Panc1 (cell line): Measurements from ENCODE around the gene SMG6. TPM values are rescaled to one million over a fixed set of nuclear protein-coding genes. Genes with fewer than 3 reads are reported as not detected.

ENCODE experiments used
- ATAC-seq: fragments of 200-7000 bp; cut with Tn5 transposase; 2 replicates; pipeline ENCODE4 v1.9.1; 2020; ENCODE audit warnings: mild to moderate bottlenecking, moderate library complexity
- BruUV-seq: library from RNA; stranded (reverse); fragments of 400-500 nt; replicated peaks from 2 replicates; lab custom pipeline; 2021; lab: Mats Ljungman, UMichigan
- CTCF ChIA-PET: fragments of 300-600 bp; sonication (Branson Sonifier 250); formaldehyde crosslinking; loops from one replicate; lab custom pipeline; 2022; ENCODE audit warnings: antibody characterized with exemption; lab: Charles Lee
- POLR2A ChIA-PET: fragments of 300-600 bp; sonication (Branson Sonifier 250); formaldehyde crosslinking; loops from one replicate; lab custom pipeline; 2022; ENCODE audit warnings: antibody characterized with exemption; lab: Charles Lee
- DNase-seq: peaks from one replicate; pipeline ENCODE4 v3.0.0-alpha.2; 2010; ENCODE audit warnings: low read depth, low spot score
- H3K27ac ChIP-seq: 2 replicates; pipeline ENCODE4 v1.5.1; 2011; ENCODE audit warnings: mild to moderate bottlenecking, low read length, inconsistent platforms
- H3K27me3 ChIP-seq: fragments of 200-500 bp; sonication (Bioruptor generic); 2 replicates; pipeline ENCODE4 v1.6.0; 2014; ENCODE audit warnings: low read length, inconsistent platforms; ENCODE audit not compliant: control insufficient read depth, insufficient read depth
- H3K36me3 ChIP-seq: fragments of 200-500 bp; sonication (Bioruptor generic); 2 replicates; pipeline ENCODE4 v1.5.1; 2014; ENCODE audit warnings: inconsistent platforms, mild to moderate bottlenecking, low read length, moderate library complexity; ENCODE audit not compliant: control insufficient read depth, insufficient read depth
- H3K4me1 ChIP-seq: 2 replicates; pipeline ENCODE4 v1.5.1; 2011; ENCODE audit warnings: inconsistent platforms, mild to moderate bottlenecking, low read length, moderate library complexity; ENCODE audit not compliant: control insufficient read depth, insufficient read depth
- H3K4me3 ChIP-seq, 2 experiments: 2 replicates each; pipeline ENCODE4 v1.5.1; 2011 to 2012; ENCODE audit warnings: low read depth in 2 of 2, low read length in 2 of 2, mild to moderate bottlenecking in 2 of 2, inconsistent platforms in 1 of 2, moderate library complexity in 1 of 2
- H3K9me3 ChIP-seq: fragments of 200-500 bp; sonication (Bioruptor generic); 2 replicates; pipeline ENCODE4 v1.5.1; 2014; ENCODE audit warnings: low read depth, mild to moderate bottlenecking, inconsistent platforms, low read length, moderate library complexity; ENCODE audit not compliant: control insufficient read depth, insufficient read depth
- CTCF ChIP-seq: fragments of 450-650 bp; IDR thresholded peaks from 2 replicates; pipeline ENCODE4 v1.5.1; 2017; ENCODE audit warnings: mild to moderate bottlenecking
- POLR2AphosphoS5 ChIP-seq: IDR thresholded peaks from 2 replicates; pipeline ENCODE4 v1.6.1; 2012; ENCODE audit warnings: mild to moderate bottlenecking, low read depth, low read length, moderate library complexity
- SIN3A ChIP-seq: IDR thresholded peaks from 2 replicates; pipeline ENCODE4 v1.6.1; 2012; ENCODE audit warnings: low read depth, mild to moderate bottlenecking, low read length, moderate library complexity, borderline replicate concordance; ENCODE audit not compliant: insufficient read depth
- TCF7L2 ChIP-seq: IDR thresholded peaks from 2 replicates; pipeline ENCODE4 v1.6.1; 2011; ENCODE audit warnings: mild to moderate bottlenecking, low read depth, low read length, inconsistent platforms
- in situ Hi-C: cut with HindIII; loops from 2 replicates; pipeline ENCODE4 v1.10.0; 2016; ENCODE audit warnings: low sequenced_read_pairs, low pct_unique_long_range_greater_than_20kb
- intact Hi-C: fragments of 100-400 bp; cut with micrococcal nuclease; formaldehyde crosslinking; loops from one replicate; pipeline ENCODE4 v1.10.0; 2022; ENCODE audit not compliant: unreplicated experiment
- total RNA-seq: library from RNA; stranded (reverse); gene quantifications from one replicate; pipeline ENCODE4 v1.2.1, GENCODE V29; 2021; ENCODE audit not compliant: unreplicated experiment
- TF ChIP-seq, protein P1 (sequence below), 2 experiments: IDR thresholded peaks; 2 replicates each; pipeline ENCODE4 v1.6.1; 2011 to 2012; ENCODE audit warnings: low read depth in 2 of 2, control low read depth in 1 of 2, low read length in 1 of 2, mild to moderate bottlenecking in 1 of 2, moderate library complexity in 1 of 2; ENCODE audit not compliant: insufficient read depth in 1 of 2

The SMG6 gene
- total RNA-seq, 1 experiment from 2014 or later: 17.8 TPM

DNA sequence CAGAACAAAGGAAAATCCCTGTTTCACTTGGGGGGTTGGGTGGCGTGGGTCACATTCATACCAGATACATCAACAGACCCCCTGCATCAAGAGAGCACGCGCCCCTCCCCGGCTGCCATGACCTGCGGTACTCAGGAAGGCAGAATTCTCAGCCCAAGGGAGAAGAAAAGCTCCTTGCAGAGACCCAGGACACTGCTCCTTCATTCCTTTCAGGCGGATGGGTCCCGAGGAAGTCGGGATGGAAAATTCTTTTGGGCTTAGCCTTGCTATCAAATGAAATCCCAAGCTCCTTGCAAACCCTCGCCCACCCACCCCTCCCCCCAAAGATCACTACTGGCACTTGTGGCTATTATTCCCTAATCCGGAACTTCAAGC, 208.1 kb downstream of the SMG6 start:
- ChIA-PET CTCF (interaction anchor here (0.6 kb wide), 1 partner anchor 1567 kb away, joined by 3 read pairs; no protein-coding TSS in a partner anchor), POLR2A (no interaction called here)
- DNase-seq: no peak
- intact Hi-C loops: no loop called here
- Histone ChIP-seq H3K4me3 (no peak overlapping the region), H3K9me3 (no peaks in the 10 kb centered on the region), H3K4me1 (peaks cover 3% of the 10 kb centered on the region; the same call in 1 of the 2 replicates), H3K27ac (no peak overlapping the region), H3K36me3 (no peaks in the 10 kb centered on the region), H3K27me3 (no peaks in the 10 kb centered on the region)
- in situ Hi-C loops: no loop called here
- no TSS peak for BruUV-seq
- no peak for ATAC-seq
- TF ChIP-seq, protein P1, sequence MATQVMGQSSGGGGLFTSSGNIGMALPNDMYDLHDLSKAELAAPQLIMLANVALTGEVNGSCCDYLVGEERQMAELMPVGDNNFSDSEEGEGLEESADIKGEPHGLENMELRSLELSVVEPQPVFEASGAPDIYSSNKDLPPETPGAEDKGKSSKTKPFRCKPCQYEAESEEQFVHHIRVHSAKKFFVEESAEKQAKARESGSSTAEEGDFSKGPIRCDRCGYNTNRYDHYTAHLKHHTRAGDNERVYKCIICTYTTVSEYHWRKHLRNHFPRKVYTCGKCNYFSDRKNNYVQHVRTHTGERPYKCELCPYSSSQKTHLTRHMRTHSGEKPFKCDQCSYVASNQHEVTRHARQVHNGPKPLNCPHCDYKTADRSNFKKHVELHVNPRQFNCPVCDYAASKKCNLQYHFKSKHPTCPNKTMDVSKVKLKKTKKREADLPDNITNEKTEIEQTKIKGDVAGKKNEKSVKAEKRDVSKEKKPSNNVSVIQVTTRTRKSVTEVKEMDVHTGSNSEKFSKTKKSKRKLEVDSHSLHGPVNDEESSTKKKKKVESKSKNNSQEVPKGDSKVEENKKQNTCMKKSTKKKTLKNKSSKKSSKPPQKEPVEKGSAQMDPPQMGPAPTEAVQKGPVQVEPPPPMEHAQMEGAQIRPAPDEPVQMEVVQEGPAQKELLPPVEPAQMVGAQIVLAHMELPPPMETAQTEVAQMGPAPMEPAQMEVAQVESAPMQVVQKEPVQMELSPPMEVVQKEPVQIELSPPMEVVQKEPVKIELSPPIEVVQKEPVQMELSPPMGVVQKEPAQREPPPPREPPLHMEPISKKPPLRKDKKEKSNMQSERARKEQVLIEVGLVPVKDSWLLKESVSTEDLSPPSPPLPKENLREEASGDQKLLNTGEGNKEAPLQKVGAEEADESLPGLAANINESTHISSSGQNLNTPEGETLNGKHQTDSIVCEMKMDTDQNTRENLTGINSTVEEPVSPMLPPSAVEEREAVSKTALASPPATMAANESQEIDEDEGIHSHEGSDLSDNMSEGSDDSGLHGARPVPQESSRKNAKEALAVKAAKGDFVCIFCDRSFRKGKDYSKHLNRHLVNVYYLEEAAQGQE (IDR thresholded peaks at IDR 0.05; ENCODE audit: insufficient read depth in 1 of 2, low read depth in 2 of 2, low read length in 1 of 2): no peak
- TF ChIP-seq CTCF (no peak), TCF7L2 (no peak), POLR2AphosphoS5 (no peak), SIN3A (no peak)

DNA sequence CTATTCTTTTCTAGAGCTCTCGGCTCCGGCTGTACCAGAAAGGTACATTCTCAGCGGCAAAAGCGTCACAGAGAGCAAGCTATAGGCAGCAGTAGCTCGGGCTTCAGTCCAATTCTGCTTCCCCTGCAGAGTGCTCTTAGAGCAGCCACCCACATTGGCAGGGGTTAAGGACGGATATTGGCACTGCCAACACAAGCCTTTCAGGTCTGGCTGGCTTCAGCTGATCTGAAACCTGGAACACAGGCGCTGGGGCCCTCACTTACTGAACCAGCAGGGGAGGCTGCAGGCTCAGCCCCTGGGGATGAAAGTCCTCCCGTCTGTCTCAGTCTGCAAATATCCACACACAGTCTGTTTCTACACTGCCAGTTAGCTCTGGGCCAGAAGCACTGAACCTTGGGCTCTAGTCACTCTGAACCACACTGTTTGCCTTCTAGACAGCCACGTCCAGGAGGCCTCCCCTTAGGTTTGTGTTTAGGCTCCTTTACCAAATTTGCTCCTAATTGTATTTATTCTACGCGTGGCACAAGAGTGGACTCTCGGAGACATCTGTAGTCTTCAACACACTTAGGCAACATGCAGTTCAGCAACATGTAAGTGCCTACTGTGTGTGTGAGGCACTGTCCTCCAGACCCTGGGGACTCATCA, 208.6 kb downstream of the SMG6 start:
- ChIA-PET CTCF (interaction anchor here (0.6 kb wide), 1 partner anchor 1568 kb away, joined by 3 read pairs; no protein-coding TSS in a partner anchor), POLR2A (no interaction called here)
- peaks cover 3% of the 10 kb centered on the region; the same call in 1 of the 2 replicates for H3K4me1 ChIP-seq
- intact Hi-C loops: no loop called here
- TF ChIP-seq, protein P1 (IDR thresholded peaks at IDR 0.05; ENCODE audit: insufficient read depth in 1 of 2, low read depth in 2 of 2, low read length in 1 of 2): no peak
- no peak for TF ChIP-seq SIN3A
- TF ChIP-seq POLR2AphosphoS5: no peak
- TF ChIP-seq CTCF: no peak
- no peak for TF ChIP-seq TCF7L2
- ATAC-seq (peak; percentile 69; the same call in 1 of the 2 replicates), DNase-seq (no peak)
- H3K27me3 ChIP-seq: no peaks in the 10 kb centered on the region
- H3K4me3 ChIP-seq: no peak overlapping the region
- in situ Hi-C loops: no loop called here
- no peaks in the 10 kb centered on the region for H3K36me3 ChIP-seq
- H3K27ac ChIP-seq: no peak overlapping the region
- H3K9me3 ChIP-seq: no peaks in the 10 kb centered on the region
- no TSS peak for BruUV-seq
